HepG2 (cell line): ENCODE measurements around the gene CLCNKA. TPM values are rescaled to one million over a fixed set of nuclear protein-coding genes. Genes with fewer than 3 reads are reported as not detected.

ENCODE experiments used
- ARID2 ChIP-seq: sonication (generic); formaldehyde crosslinking; IDR thresholded peaks from 2 replicates; pipeline ENCODE4 v1.8.1; 2022; ENCODE audit warnings: mild to moderate bottlenecking, missing genetic modification reagents, borderline replicate concordance
- BCL3 ChIP-seq: sonication (generic); formaldehyde crosslinking; IDR thresholded peaks from 2 replicates; pipeline ENCODE4 v1.5.1; 2020; ENCODE audit warnings: mild to moderate bottlenecking, missing genetic modification reagents, moderate library complexity
- GMEB1 ChIP-seq: sonication (generic); formaldehyde crosslinking; IDR thresholded peaks from 2 replicates; pipeline ENCODE4 v1.5.1; 2020; ENCODE audit warnings: missing genetic modification reagents, mild to moderate bottlenecking, borderline replicate concordance
- GPN1 ChIP-seq: sonication (generic); formaldehyde crosslinking; IDR thresholded peaks from 2 replicates; pipeline ENCODE4 v1.5.1; 2020; ENCODE audit warnings: missing genetic modification reagents, borderline replicate concordance
- HOXD1 ChIP-seq: sonication (generic); formaldehyde crosslinking; IDR thresholded peaks from 2 replicates; pipeline ENCODE4 v1.5.0; 2020; ENCODE audit warnings: missing genetic modification reagents
- KDM3A ChIP-seq: IDR thresholded peaks from 2 replicates; pipeline ENCODE4 v1.6.1; 2018; ENCODE audit warnings: low read depth, missing compliant biosample characterization
- NFE2L1 ChIP-seq: sonication (generic); formaldehyde crosslinking; IDR thresholded peaks from 2 replicates; pipeline ENCODE4 v1.4.0; 2020; ENCODE audit warnings: missing genetic modification reagents, mild to moderate bottlenecking, borderline replicate concordance
- PHF20 ChIP-seq: sonication (generic); formaldehyde crosslinking; IDR thresholded peaks from 2 replicates; pipeline ENCODE4 v1.5.0; 2020; ENCODE audit warnings: mild to moderate bottlenecking, missing genetic modification reagents
- PITX1 ChIP-seq: sonication (generic); formaldehyde crosslinking; IDR thresholded peaks from 2 replicates; pipeline ENCODE4 v1.5.1; 2020; ENCODE audit warnings: mild to moderate bottlenecking, missing genetic modification reagents
- RARA ChIP-seq: IDR thresholded peaks from 2 replicates; pipeline ENCODE4 v1.6.1; 2016; ENCODE audit warnings: missing genetic modification reagents, missing compliant biosample characterization
- SIN3A ChIP-seq: IDR thresholded peaks from 2 replicates; pipeline ENCODE4 v1.6.1; 2011; ENCODE audit warnings: low read depth, mild to moderate bottlenecking, control low read depth, low read length, borderline replicate concordance
- SRSF9 ChIP-seq: fragments of 200-400 bp; formaldehyde crosslinking; IDR thresholded peaks from 2 replicates; pipeline ENCODE4 v1.6.1; 2018; ENCODE audit warnings: borderline replicate concordance, mild to moderate bottlenecking, low read depth, low read length; ENCODE audit not compliant: insufficient read depth, poor library complexity, severe bottlenecking
- TBP ChIP-seq: sonication (generic); formaldehyde crosslinking; IDR thresholded peaks from 2 replicates; pipeline ENCODE4 v1.5.0; 2020; ENCODE audit warnings: missing genetic modification reagents
- ZMAT3 ChIP-seq: sonication (generic); formaldehyde crosslinking; conservative IDR thresholded peaks from 2 replicates; pipeline ENCODE4 v1.7.0; 2021; ENCODE audit warnings: missing genetic modification reagents
- ZMYM2 ChIP-seq: sonication (generic); formaldehyde crosslinking; IDR thresholded peaks from 2 replicates; pipeline ENCODE4 v1.8.0; 2022; ENCODE audit warnings: mild to moderate bottlenecking, missing genetic modification reagents
- ZNF333 ChIP-seq: sonication (generic); formaldehyde crosslinking; IDR thresholded peaks from 2 replicates; pipeline ENCODE4 v1.4.0; 2020; ENCODE audit warnings: mild to moderate bottlenecking, missing genetic modification reagents, borderline replicate concordance
- ZNF580 ChIP-seq: IDR thresholded peaks from 2 replicates; pipeline ENCODE4 v1.6.1; 2016; ENCODE audit warnings: low read depth, borderline replicate concordance
- ZNF687 ChIP-seq: sonication (generic); formaldehyde crosslinking; IDR thresholded peaks from 2 replicates; pipeline ENCODE4 v1.5.1; 2020; ENCODE audit warnings: mild to moderate bottlenecking, missing genetic modification reagents, moderate library complexity
- ZNF772 ChIP-seq: sonication (generic); formaldehyde crosslinking; IDR thresholded peaks from 2 replicates; pipeline ENCODE4 v1.5.0; 2020; ENCODE audit warnings: mild to moderate bottlenecking, missing genetic modification reagents
- ZNF879 ChIP-seq: sonication (generic); formaldehyde crosslinking; IDR thresholded peaks from 2 replicates; pipeline ENCODE4 v1.8.1; 2023; ENCODE audit warnings: missing genetic modification reagents
- polyA plus RNA-seq, 8 experiments: library from polyadenylated mRNA; depleted of rRNA in 3 of 8; stranded (reverse) in 7 of 8; unstranded in 1 of 8; fragments of >200 nt; fragmentation: Illumina TruSeq in 4 of 8; extraction: Trizol in 4 of 8; gene quantifications; 2 replicates each; pipeline versions ENCODE4 v1.2.1 to v1.2.3, GENCODE V29; 2011 to 2016; ENCODE audit warnings: low read depth in 4 of 8, missing spikeins in 1 of 8, mixed read lengths in 1 of 8; ENCODE audit not compliant: insufficient read depth in 1 of 8
- total RNA-seq, 5 experiments: library from RNA; depleted of rRNA; stranded (reverse); fragments of >200 nt; fragmentation: Illumina TruSeq; extraction: Trizol; gene quantifications; 2 replicates each; pipeline ENCODE4 v1.2.3, GENCODE V29; 2016; ENCODE audit warnings: low read depth in 1 of 5

CLCNKA gene
- total and polyA plus RNA-seq, 2 of the 13 experiments (the other 11 are each of a cell fraction or from before 2014, with no cell fraction given), result 0.03 TPM; not detected in 1

GRCh38 chr1:16078925-16079656, 57.3 kb downstream of the CLCNKA start (continued):
- TF ChIP-seq ZNF687 (CRISPR knock-in tag) (peak; percentile 53), BCL3 (CRISPR knock-in tag) (peak; percentile 22; the same call in 1 of the 2 replicates), ZMYM2 (CRISPR knock-in tag) (no peak), SIN3A (no peak), ZNF333 (CRISPR knock-in tag) (no peak), SRSF9 (no peak), ARID2 (CRISPR knock-in tag) (no peak), HOXD1 (CRISPR knock-in tag) (no peak), ZMAT3 (CRISPR knock-in tag) (no peak), TBP (no peak), KDM3A (CRISPR knock-in tag) (peak; percentile 22; the same call in 1 of the 2 replicates), ZNF772 (CRISPR knock-in tag) (no peak), PITX1 (no peak), PHF20 (CRISPR knock-in tag) (no peak; the same call in 1 of the 2 replicates), ZNF879 (CRISPR knock-in tag) (no peak), GMEB1 (CRISPR knock-in tag) (no peak), GPN1 (CRISPR knock-in tag) (no peak), ZNF580 (CRISPR knock-in tag) (0 out of 2 replicates have a peak, but pooled peaks have one; percentile 47), RARA (CRISPR knock-in tag) (no peak), NFE2L1 (CRISPR knock-in tag) (no peak)
